Kidney glomerular epithelial cell (primary cell): ENCODE measurements around the gene RASAL1.

ENCODE experiments used
- DNase-seq: peaks from one replicate; lab custom pipeline; 2025; lab: John Stamatoyannopoulos, UW

RASAL1 gene

DNA sequence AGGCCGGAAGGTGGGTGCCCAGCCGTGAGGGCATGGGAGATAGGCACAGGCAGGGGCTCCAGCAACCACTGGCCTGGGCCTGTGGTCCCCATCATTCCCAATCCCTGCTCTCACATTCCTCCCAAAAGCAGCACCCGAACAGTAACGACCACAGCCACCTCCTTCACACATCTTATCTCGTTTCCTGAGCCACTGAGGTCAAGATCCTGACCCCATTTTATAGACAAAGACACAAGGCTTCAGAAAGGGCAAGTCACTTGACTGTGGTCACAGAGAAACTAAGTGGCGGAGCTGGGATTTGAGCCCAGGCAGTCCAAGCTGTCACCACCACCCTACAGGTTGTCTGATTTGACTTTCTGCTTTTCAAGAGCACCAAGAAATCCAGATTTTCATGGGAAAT lies 40.2 kb downstream of the RASAL1 start:
- DNase-seq = no peak

DNA sequence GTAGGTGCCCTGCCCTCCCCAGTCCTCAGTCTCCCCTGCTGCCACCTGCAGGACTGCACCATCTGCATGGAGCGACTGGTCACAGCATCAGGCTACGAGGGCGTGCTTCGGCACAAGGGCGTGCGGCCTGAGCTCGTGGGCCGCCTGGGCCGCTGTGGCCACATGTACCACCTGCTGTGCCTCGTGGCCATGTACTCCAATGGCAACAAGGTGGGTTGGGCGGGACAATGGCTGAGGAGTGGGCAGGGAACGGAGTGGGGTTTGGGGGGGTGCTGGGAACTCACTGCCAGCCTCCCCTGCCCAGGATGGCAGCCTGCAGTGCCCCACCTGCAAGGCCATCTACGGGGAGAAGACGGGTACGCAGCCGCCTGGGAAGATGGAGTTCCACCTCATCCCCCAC lies 40.8 kb downstream of the RASAL1 start:
- DNase-seq = no peak

DNA sequence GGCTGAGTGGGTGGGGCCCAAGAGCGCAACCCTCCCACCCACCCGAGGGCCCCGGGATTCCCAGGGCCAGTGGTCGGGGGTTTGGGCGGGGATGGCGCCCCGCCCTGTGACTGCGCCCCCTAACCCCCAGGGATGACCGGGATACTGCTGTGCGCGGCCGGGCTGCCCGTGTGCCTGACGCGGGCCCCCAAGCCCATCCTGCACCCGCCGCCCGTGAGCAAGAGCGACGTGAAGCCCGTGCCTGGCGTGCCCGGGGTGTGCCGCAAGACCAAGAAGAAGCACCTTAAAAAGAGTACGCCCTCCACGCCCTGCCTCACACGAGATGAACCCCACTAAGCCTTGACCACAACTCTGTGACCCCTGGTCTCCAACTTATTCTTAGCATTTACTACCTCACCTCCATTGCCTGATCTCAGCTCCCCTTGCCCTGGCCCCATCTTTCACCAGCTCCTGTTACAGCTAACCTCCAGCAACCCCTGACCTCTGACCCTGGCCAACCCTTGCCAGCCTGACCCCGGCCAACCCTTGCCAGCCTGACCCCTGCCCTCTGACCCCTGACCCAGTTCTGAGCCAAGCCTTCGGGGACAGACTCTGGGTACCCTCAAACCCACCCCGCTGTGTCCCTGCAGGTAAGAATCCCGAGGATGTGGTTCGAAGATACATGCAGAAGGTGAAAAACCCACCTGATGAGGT lies 42.0 kb downstream of the RASAL1 start:
- no peak for DNase-seq

DNA sequence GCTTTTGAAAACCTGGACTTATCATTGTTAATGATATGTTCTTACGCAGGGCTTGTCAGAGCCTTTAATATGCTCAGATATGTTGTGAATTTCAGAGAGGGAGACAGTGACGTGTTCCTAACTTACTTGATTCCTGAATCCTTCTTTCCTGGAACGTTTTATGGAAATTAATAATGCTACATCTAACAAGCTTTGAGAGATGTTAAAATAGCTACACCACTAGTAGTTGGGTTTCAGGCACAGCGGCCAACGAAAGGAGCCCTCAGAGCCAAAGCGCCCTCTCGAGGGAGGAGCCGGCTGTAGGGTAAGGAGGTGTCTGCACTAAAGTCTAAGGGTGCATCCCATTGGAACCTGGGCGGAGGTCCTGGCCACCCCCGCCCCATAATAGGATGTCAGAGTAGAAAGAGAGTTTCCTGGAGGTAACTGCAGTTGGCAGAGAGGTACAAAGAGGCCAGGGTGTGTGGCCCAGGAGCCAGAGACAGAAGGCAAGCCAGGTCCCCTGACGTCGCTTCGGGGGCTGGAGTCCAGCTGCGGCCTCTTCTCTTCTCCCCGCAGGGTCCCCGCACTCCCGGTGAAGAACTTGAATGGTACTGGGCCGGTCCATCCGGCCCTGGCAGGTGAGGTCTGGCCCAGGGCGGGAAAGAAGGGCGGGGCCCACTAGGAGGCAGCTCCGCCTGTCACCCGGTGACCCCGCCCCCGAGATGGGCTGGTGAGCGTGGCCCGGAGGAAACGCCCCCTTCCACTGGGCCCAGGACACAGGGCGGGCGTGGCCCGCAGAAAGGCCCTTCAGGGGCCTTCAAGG lies 42.8 kb downstream of the RASAL1 start:
- DNase-seq = no peak

DNA sequence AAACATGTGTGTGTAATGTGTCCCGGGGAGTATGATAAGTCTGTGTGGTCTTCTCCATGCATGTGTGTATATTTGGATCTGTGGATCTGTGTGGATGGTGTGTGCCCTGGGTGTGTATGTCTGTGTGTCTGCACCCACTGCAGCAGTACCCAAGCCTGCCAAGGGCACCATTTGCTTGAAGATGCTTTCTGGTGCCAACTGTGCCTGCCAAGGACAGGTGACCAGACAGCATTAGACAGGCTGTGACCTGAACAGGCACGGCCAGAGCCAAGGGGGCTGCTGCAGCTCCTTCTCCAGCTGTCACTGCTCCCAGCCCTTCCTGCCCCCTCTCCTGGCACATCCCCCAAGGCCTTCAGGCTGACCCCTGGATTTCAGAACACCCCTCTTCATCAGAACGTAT lies 44.1 kb downstream of the RASAL1 start:
- no peak for DNase-seq

DNA sequence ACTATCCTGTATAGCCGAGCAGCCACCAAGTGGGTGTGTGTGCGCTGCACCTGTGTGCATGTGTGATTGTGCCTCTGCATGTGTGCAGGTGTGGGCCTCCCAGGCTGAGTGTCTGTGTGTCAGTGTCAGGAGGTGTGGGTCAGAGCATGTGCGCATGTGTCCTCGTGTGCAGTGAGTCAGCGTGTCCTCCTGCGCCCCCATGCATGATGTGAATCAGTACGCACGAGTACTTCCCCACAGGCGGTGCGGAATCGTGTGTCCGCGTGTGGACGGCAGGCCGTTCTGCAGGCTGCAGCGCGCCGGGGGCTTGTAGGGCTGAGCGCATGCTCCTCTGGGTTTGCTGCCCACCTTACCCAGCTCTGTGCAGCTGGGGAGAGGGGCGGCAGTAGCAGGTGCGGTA lies 44.8 kb downstream of the RASAL1 start:
- DNase-seq = no peak

DNA sequence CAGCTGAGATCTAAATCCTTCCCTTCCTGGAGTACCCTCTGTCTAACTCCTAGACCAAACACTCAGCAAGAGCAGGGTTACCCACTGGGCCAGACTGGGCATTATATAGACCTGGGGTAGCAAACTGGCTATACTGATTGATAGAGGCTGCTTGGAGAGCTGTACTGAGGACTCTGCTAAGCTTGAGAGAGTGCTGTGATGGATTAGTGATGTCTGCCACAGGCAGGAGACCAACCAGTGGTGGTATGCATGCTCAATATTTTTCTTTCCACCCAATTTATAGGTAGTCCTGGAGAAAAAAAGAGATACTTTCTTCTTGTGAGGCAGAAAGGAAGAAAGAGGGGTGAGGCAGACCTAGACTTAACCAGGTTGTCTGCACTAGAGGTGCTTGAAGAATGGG lies 45.7 kb downstream of the RASAL1 start:
- no peak for DNase-seq

DNA sequence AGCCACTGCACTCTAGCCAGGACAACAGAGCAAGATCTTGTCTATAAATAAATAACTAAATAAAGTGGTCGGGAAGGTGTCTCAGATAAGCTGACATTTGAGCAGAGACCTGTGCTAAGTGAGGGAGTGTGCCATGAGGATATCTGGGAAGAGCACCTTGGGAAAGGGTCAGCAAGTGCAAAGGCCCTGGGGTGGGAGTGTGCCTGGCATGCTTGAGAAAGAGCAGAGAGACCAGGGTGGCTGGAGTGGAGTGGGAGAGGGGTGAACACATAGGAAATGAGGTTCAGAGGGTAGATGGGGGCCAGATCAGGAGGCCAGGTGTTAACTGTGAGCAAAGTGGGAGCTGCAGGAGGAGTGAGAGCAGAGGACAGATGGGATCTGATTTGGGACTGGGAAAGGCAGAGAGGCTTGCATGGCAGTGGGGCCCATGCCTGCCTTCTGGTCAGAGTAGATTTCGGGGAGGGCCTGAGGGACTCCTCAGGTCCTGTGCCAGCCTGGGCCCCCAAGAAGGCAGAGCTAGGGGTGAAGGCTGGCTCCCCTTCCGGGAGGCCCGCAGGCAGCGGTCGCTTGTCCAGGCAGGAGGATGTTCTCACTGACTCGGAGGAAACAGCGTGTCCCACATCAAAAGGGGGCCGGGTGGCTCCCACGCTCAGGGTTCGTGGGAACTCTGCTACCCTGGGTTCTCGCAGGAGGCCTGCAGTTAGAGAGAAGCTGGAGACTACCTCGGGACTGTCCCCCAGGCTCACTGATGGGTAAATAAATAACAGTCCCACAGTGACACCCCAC lies 46.4 kb downstream of the RASAL1 start:
- DNase-seq = no peak

DNA sequence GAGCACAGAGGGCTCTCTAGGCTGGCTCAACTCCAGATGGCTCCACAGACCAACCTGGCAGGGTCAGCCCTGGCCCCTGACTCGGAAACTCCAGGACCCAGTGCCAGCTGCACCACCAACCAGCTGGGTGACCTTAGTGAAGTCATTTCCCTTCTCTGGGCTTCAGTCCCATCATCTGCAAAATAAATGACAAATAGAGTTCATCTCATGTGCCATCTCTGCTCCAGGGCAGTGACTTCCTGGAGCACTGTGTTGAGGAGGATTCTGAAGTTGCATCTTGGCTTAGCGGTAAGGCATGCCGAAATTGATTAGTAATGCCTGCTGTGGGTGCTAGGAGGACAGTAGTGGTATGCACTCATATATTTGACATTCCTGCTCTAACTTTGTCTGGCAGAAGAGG lies 47.5 kb downstream of the RASAL1 start:
- DNase-seq = no peak

DNA sequence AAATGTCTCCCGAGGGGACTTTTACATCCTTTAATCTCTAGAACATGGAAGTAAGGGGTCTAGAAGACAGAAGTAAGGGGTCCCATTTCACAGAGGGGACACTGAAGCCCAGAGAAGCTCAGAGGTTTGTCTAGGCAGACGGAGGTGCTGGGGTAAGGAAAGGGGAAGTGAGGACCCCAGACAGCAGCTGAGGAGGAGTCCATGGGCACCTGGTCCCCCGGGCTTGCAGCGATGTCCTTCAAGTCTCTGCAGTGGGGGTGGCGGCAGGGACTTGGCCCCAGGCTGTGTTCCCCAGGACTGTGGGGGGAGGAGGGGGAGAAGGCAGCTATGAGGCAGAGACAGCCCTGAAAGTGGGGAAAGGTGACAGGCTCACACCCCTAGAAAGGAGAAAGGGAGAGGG lies 48.4 kb downstream of the RASAL1 start:
- no peak for DNase-seq

DNA sequence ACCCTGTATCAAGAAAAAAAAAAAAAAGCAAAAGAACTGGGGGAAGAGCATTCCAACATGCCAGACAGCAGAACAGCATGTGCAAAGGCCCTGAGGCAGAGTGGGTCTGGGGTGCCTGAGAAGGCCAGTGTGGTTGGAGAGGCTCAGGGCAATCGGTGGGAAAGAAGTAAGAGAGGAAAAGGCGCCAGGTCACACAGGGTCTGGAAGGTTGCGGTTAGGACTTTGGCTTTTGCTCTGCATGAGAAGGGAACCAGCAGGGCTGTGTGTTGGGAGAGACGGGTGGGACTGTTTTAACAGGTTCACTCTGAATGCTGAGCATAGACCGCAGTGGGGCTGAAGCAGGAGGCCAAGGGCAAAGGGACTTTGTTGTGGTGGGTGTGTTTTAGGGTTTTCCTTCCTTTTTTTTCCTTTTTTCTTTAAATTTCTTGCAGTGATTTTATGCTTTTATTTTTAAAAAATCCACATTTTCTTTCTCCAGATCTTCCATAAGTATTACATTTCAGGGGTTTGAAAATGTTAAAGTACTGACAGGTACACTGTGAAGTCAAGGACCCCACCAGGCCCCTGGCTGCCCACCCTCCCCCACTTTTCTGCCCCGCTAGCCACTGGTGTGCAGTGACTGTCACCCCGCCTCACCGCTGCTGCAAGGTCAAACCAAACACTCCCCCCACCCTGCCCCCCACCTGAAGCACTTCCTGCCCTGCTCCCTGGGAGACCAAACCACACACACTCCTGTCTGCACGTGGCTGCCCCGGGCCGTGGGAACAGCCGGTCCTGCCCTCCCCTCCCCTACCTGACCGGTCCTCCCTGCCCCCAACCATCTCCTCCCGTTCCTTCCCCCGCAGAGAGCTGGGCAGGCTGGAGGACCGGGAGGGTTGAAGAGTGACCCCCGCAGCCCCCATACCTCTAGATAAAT lies 49.1 kb downstream of the RASAL1 start:
- peak; percentile 68 for DNase-seq

DNA sequence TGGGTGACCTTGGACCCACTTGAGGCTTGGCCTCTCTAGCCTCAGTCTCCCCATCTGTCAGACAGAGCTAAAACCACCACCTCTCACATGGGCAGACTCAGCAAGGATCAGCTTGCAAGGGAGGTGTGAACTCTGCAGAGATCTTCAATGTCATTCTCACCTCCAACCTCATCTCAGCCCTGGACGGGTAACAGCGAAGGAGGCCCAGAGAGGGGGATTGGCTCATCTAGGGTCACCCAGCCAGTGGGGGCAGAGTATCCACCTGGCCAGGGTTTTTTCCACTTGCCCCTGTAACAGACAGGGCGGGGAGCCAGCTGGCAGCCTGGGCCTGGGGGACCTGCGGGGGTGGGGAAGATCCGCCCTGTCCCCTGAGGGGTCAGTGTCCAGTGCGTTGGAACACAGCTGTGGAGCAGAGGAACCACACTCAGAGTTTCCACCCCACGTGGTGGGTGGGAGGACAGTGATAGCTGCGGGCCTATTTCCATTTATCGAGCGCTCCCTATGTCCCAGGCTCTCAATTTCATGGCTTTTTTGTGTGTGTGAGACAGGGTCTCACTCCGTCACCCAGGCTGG lies 51.6 kb downstream of the RASAL1 start:
- DNase-seq = no peak

DNA sequence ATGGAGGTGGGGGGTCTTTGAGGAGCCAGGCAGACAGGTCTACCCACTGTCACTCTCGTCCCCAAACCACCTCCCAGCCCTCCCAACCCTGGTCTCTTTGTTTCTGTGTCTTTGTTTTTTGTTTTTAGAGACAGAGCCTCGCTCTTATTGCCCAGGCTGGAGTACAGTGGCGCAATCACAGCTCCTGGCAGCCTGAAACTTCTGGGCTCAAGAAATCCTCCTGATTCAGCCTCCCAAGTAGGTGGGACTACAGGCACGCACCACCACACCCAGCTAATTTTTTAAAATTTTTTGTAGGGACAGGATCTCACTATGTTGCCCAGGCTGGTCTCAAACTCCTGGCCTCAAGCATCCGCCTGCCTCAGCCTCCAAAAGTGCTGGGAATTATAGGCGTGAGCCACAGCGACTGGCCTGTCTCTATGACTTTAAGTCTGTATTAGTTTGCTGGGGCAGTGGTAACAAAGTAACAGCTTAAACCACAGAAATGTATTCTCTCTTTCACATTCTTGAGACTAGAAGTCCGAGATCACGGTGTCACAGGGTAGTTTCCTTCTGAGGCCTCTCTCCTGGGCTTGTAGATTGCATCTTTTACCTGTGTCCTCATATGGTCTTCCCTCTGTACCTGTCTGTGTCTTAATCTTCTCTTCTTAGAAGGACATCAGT lies 52.9 kb downstream of the RASAL1 start:
- DNase-seq = no peak

DNA sequence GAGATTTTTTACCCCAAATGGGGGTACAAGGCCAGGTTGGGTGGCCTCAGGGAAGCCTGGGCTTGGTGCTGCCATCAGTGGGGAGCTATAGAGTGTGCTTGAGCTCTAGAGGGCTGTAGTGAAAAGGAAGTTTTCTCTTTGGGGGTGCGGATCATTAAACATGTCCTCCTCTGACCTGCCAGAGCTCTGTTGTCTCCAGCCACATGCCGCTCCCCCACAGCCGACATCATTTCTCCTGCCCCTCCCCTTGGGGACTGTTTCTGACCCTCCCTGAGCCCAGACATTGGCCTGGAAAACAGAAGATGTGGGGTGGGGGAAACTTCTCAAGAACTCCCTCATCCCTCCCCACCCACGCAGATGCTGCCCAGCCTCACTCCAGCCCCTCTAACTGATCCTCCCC lies 53.7 kb downstream of the RASAL1 start:
- DNase-seq = no peak

DNA sequence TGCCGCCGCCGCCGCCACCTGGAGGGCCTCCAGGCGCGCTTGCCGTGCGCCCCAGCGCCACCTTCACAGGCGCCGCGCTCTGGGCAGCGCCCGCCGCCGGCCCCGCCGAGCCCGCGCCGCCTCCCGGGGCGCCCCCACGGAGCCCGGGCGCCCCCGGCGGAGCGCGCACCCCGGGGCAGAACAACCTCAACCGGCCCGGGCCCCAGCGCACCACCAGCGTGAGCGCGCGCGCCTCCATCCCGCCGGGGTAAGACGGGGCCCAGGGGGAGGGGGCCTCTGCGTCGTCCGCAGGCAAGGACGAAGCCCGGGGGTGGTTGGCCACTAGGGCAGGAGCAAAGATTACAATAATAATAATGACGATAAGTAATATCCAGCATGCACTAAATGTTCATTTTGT lies 57.7 kb downstream of the RASAL1 start:
- DNase-seq = no peak

DNA sequence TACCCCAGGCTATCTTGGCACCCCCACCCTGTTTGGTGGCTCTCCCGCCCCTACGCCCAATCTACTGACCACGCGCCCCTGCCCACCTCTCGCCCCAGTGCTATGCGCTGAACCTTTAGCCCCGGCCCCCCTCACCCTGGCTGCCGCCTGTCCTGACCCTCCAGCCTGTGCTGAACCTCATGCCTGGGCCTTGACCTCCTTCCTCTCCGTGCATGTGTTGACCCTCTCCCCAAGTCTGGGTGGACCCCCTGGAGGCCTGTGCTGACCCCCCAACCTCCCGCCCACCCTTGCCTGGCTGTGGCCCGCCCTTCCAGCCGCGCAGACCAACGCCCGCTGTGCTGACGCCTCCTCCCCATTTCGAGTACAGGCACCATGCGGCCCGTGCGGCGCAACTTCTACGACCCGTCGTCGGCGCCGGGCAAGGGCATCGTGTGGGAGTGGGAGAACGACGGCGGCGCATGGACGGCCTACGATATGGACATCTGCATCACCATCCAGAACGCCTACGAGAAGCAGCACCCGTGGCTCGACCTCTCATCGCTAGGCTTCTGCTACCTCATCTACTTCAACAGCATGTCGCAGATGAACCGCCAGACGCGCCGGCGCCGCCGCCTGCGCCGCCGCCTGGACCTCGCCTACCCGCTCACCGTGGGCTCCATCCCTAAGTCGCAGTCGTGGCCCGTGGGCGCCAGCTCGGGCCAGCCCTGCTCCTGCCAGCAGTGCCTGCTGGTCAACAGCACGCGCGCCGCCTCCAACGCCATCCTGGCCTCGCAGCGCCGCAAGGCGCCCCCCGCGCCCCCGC lies 58.3 kb downstream of the RASAL1 start:
- no peak for DNase-seq

DNA sequence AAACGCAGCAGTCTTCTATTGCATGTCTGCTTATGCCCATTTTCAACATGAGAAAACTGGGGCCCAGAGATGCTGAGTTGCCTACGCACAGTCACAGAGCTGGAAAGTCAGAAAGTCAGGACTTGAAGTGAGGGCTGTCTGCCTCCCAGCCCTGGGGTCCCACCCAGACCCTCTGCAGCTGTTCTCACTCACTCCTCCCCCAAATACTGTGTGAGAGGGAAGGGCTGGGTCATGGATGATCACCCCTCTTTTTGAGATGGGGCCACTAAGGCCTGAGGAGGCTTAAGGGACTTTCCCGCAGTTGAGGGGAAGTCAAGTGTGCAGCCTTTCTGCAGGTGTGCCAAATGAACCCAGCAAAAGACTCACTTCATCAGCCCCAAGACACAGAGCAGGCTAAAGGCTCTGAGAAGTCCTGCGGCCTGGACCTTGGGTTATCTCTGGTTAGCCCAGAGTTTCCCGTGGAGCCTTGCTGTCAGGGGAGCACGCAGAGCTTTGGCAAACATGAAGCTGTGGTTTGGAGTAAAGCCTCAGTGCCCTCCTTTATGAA lies 60.4 kb downstream of the RASAL1 start:
- DNase-seq = no peak

DNA sequence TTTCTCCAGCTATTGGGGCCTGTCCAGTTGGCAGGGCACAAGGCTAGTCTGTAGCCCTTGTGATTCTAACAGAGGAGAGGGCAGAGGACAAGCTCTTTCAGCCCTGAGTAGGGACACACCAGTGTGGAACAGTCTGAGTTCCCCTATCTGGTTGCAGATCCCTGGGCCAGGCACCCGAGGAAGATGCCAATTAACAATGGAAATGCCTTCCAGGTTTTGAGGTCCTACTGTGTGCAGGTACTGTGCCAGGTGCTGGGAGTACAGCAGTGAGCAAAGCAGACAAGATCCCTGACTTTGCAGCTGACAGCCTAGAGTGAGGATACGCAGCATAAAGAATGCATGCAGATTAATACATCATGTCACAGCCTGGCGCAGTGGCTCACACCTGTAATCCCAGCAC lies 62.0 kb downstream of the RASAL1 start:
- no peak for DNase-seq

DNA sequence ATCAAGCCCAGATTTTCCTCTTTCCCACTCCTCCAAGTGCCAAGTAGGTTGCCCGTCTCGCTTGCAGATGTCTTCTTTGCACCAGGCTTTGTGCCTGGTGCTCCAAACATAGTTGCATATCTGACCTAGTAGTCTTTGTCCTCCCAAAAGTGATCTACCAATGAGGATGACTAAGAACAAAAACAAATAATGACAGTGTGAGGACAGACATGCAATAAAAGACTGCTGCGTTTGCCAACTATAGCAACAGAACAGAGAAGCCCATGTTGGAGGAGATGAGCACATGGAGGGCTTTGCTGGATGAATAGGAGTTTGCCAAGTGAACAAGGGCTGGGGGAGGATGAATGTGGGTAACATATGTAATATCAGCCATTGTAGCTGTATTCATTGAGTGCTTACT lies 63.4 kb downstream of the RASAL1 start:
- DNase-seq = no peak
